Effector memory CD4-positive, alpha-beta T cell (primary cell): ENCODE results near the gene MEGF9.

Experiments
- DNase-seq, 3 donors: peaks; one replicate each; pipeline ENCODE4 v3.0.0-alpha.2; 2020
- H3K27ac ChIP-seq: 2 replicates; pipeline ENCODE4 v1.7.0; 2013; ENCODE audit warnings: mild to moderate bottlenecking, low read length, moderate library complexity; ENCODE audit not compliant: insufficient read depth, poor library complexity, severe bottlenecking
- H3K27me3 ChIP-seq: replicated peaks from 2 replicates; pipeline ENCODE4 v1.7.0; 2013; ENCODE audit warnings: mild to moderate bottlenecking, low read length; ENCODE audit not compliant: insufficient read depth, control insufficient read depth, poor library complexity, severe bottlenecking
- H3K36me3 ChIP-seq: 2 replicates; pipeline ENCODE4 v1.7.0; 2013; ENCODE audit warnings: mild to moderate bottlenecking, low read length, moderate library complexity; ENCODE audit not compliant: control insufficient read depth, insufficient read depth
- H3K4me1 ChIP-seq: 2 replicates; pipeline ENCODE4 v1.7.0; 2013; ENCODE audit warnings: low read length, mild to moderate bottlenecking; ENCODE audit not compliant: control insufficient read depth, insufficient read depth, poor library complexity, severe bottlenecking
- H3K4me3 ChIP-seq: 2 replicates; pipeline ENCODE4 v1.7.0; 2013; ENCODE audit warnings: low read length, low read depth, mild to moderate bottlenecking; ENCODE audit not compliant: insufficient read depth, poor library complexity, severe bottlenecking
- H3K9me3 ChIP-seq: 2 replicates; pipeline ENCODE4 v1.7.0; 2013; ENCODE audit warnings: mild to moderate bottlenecking, low read length, moderate library complexity; ENCODE audit not compliant: control insufficient read depth

Gene MEGF9

DNA sequence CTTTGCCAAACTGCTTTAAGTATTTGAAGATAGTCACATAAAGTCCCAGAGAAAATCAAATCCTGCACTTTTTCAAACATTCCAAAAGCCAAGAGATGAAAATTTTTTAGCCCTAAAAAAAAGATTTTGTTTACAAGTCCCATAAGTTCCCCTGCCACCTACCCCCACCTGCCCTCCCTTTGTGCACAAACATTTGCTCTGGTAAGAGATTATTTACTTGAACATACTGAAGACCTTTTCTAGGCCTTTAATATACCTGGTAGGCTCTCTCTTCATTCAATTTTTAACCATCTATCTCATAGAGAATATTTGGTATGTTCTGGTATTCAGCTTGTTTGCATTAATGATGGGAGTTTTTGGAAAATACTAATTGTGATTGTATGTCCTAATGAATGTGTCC is 50.3 kb downstream of the MEGF9 start:
- Histone ChIP-seq H3K36me3 (no peaks in the 10 kb centered on the region), H3K27ac (no peak overlapping the region), H3K4me3 (no peak overlapping the region), H3K9me3 (no peaks in the 10 kb centered on the region), H3K4me1 (no peaks in the 10 kb centered on the region), H3K27me3 (no peaks in the 10 kb centered on the region)
- no peak for DNase-seq

DNA sequence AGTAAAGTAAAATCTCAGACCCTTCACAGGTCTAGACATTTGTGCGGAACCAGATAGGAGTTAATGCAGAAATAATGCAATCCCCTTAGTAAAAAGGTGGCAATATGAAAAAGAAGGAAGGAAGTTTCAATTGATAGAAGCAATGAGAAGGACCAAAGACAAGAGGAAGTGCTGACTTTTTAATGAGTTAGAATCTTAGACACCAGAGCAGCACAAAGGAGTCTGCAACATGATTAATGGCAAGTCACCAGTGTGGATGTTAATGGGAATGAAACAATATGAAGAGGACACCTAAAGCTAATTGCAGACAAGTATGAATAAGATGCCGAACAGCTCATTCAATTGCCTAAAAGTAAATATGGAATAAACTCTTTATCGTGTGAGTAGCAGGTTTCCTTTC is 50.9 kb downstream of the MEGF9 start:
- no peaks in the 10 kb centered on the region for H3K9me3 ChIP-seq
- H3K36me3 ChIP-seq = no peaks in the 10 kb centered on the region
- no peak overlapping the region for H3K27ac ChIP-seq
- no peaks in the 10 kb centered on the region for H3K4me1 ChIP-seq
- H3K4me3 ChIP-seq = no peak overlapping the region
- no peak for DNase-seq
- H3K27me3 ChIP-seq = no peaks in the 10 kb centered on the region

DNA sequence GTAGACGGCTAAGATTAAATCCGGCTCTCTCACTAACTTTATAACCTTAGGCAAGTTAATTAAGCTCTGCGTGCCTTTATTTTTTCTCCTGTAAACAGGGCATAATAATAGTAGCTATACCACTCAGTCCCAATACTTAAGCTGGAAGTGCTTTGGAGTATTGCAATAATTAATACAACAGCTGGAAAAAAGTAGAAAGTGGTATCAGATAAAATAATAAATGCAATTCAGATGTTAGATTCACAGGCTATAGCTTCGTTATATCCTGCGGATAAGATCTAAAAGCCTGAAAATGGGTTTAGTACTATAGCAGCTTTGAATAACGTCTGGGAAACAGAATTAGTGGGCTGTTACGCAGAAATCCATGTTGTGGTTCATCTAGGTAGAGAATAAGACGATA is 51.8 kb downstream of the MEGF9 start:
- Histone ChIP-seq H3K9me3 (no peaks in the 10 kb centered on the region), H3K36me3 (no peaks in the 10 kb centered on the region), H3K27me3 (no peaks in the 10 kb centered on the region), H3K4me3 (no peak overlapping the region), H3K4me1 (no peaks in the 10 kb centered on the region), H3K27ac (no peak overlapping the region)
- no peak for DNase-seq

DNA sequence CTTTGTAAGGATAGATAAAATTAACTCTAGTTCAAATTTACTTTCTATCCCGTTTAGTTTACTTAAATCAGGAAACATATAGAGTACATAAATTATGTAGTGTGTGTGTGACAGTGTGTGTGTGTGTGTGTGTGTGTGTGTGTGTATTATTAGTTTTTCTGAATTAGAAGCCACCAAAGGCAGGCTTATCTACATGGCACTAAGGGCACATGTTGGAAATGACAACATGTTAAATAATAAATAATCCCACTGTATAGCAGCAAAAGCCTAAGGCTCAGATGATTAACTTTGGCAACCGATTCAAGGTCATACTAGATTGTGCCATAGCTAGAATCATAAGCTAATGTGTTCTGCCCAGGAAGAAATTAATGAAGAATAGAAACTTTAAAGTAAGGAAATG is 54.6 kb downstream of the MEGF9 start:
- H3K27me3 ChIP-seq = no peaks in the 10 kb centered on the region
- no peak overlapping the region for H3K4me3 ChIP-seq
- H3K36me3 ChIP-seq = no peaks in the 10 kb centered on the region
- no peaks in the 10 kb centered on the region for H3K4me1 ChIP-seq
- no peaks in the 10 kb centered on the region for H3K9me3 ChIP-seq
- H3K27ac ChIP-seq = no peak overlapping the region
- no peak for DNase-seq

DNA sequence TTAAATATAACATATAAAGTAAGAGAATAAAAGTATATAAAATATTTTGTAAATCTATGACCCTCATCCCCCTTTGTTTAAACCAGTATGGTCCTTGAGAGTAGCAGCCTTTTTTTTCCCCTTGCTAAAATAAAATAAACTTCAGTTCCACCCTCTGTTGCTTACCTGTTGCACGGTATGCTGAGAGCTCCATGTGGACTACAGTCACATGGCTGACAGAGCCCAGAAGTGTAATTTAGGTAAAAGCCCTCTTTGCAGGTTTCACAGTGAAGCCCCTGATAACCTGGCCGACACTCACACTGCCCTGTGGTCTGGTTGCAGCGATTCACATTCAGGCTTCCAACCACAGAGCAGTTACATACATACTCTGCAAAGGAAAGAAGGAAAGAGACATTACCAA is 55.1 kb downstream of the MEGF9 start:
- Histone ChIP-seq H3K36me3 (no peaks in the 10 kb centered on the region), H3K27ac (no peak overlapping the region), H3K27me3 (no peaks in the 10 kb centered on the region), H3K9me3 (no peaks in the 10 kb centered on the region), H3K4me3 (no peak overlapping the region), H3K4me1 (no peaks in the 10 kb centered on the region)
- DNase-seq = no peak

DNA sequence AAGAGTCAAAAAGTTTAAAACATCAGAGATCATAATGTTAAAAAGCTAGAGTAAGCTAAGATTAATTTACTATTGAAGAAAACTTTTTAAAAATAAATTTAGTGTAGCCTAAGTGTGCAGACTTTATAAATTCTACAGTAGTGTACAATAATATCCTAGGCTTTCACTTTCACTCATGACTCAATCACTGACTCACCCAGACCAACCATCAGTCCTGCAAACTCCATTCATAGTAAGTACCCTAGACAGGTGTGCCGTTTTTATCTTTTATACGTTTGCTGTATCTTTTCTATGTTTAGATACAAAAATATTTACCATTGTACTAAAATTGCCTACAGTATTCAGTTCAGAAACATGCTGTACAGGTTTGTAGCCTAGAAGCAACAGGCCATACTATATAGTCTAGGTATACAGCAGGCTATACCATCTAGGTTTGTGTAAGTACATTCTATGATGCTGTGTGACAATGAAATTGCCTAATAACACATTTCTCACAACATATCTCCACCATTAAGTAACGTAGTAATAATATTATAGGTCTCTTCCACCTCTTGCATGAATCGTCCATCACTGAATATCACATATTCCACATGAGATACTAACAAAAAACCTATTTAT is 59.2 kb downstream of the MEGF9 start:
- H3K27ac ChIP-seq = no peak overlapping the region
- DNase-seq = no peak
- no peak overlapping the region for H3K4me3 ChIP-seq
- no peaks in the 10 kb centered on the region for H3K36me3 ChIP-seq
- no peaks in the 10 kb centered on the region for H3K27me3 ChIP-seq
- no peaks in the 10 kb centered on the region for H3K9me3 ChIP-seq
- H3K4me1 ChIP-seq = no peaks in the 10 kb centered on the region

DNA sequence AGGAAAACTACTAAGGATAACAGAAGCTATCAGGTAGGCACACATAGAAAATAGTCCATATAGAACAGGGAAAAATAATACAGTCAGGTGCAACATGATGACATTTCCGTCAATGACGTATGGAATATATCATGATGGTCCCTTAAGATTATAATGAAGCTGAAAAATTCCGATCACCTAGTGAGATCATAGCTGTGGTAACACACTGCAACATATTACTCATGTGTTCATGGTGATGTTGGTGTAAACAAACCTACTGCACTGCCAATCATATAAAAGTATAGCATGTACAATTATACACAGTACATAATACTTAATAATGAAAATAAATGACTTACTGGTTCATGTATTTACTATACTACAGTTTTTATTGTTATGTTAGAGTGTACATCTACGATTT is 60.0 kb downstream of the MEGF9 start:
- H3K27ac ChIP-seq = no peak overlapping the region

DNA sequence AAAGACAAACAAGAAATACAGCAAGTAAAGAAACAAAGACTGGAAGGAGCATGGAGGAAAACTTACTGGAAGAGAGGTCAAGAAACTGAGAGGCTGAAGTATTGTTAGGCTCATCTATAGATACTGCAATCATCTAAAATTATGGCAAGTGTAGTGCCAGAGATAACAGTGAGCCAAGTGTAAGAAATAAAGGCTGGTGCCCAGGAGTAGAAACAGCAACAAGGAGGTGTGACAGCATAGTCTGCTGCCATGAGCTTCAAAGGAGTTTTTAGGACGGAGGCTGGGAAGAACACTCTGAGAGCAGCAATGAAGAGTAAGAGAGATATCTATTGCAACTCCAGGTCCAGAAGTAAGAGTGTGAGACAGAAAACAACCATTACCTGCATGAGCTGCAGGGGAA is 60.5 kb downstream of the MEGF9 start:
- no peaks in the 10 kb centered on the region for H3K4me1 ChIP-seq
- H3K4me3 ChIP-seq = no peak overlapping the region
- no peaks in the 10 kb centered on the region for H3K9me3 ChIP-seq
- no peaks in the 10 kb centered on the region for H3K27me3 ChIP-seq
- no peak for DNase-seq
- no peaks in the 10 kb centered on the region for H3K36me3 ChIP-seq
- no peak overlapping the region for H3K27ac ChIP-seq

More for the DNA sequence above, 60.0 kb downstream of the MEGF9 start:
- Histone ChIP-seq H3K4me3 (no peak overlapping the region), H3K9me3 (no peaks in the 10 kb centered on the region), H3K4me1 (no peaks in the 10 kb centered on the region), H3K36me3 (no peaks in the 10 kb centered on the region), H3K27me3 (no peaks in the 10 kb centered on the region)
- DNase-seq = no peak

DNA sequence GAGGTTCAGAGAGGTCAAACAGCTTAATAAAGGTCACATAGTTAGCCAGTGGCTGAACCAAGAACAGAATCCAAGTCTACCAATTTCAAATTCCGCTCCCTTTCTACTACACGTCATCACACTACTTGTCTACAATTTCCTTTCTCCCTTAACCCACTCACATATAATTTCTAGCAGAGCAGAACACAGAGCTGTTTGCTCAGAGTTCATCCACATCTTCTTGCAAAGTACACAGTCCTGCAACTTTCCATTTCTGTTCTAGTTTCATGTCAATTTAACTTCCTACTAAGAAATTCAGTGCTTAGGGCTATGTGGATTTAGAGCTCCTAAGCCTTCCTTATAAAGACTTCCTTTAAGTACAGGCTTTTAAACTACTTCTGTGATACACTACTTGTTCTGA is 61.3 kb downstream of the MEGF9 start:
- DNase-seq = no peak
- H3K27me3 ChIP-seq = no peaks in the 10 kb centered on the region
- no peak overlapping the region for H3K27ac ChIP-seq
- H3K4me1 ChIP-seq = no peaks in the 10 kb centered on the region
- no peaks in the 10 kb centered on the region for H3K9me3 ChIP-seq
- H3K4me3 ChIP-seq = no peak overlapping the region
- H3K36me3 ChIP-seq = no peaks in the 10 kb centered on the region

DNA sequence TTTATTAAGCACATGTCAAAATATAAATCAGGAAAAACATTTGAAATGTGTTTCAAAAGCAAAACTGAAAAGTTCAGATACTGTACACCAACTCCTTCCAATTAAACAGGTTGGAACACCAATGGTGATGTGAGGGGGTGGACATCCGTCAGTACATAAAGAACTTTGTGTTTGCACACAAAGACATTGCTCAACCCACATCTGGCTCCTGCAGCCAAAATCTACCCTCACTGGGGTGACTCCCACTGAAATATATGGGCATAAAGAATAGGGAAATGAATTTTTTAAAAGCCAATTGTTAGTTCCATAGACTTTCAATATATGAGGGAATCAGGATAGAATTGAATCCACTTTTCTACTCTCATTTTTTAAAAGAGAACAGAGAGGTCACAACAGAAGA is 63.9 kb downstream of the MEGF9 start:
- no peak overlapping the region for H3K4me3 ChIP-seq
- DNase-seq = no peak
- no peaks in the 10 kb centered on the region for H3K4me1 ChIP-seq
- no peaks in the 10 kb centered on the region for H3K36me3 ChIP-seq
- H3K27me3 ChIP-seq = no peaks in the 10 kb centered on the region
- H3K9me3 ChIP-seq = no peaks in the 10 kb centered on the region
- H3K27ac ChIP-seq = no peak overlapping the region
